ENCODE measurements around the gene ATAD3A. TPM values are rescaled to one million over a fixed set of nuclear protein-coding genes. Genes with fewer than 3 reads are reported as not detected.
"Not testable (repeated sequence)": the region's sequence is repeated elsewhere in the genome, so short reads cannot be mapped to it uniquely, and the experiment has no call there.

ATAD3A gene
- total RNA-seq, 3 donors from 2014 or later: 151 to 180 (median 154) TPM

DNA sequence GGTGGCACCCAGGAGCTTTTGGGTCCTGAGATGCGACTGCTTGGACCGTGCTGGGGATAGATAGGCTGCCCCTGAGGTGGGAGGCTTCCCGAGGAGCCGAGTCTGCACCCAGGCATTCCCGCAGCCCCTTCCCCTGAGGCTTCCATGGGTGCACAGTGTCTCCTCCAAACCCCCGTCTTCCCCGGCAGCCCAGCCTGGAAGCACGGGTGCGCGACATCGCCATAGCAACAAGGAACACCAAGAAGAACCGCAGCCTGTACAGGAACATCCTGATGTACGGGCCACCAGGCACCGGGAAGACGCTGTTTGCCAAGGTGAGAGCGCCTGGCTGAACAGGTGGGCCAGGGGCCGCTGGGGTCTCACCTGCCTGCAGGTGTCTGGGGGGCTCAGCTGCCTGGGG, 11.7 kb downstream of the ATAD3A start:
- H3K4me3 Mint-ChIP-seq; DNase-seq; ATAC-seq; H3K36me3 Mint-ChIP-seq (ENCODE audit: insufficient read depth); H3K27me3 Mint-ChIP-seq (ENCODE audit: low read depth); H3K4me1 Mint-ChIP-seq (ENCODE audit: low read depth); H3K9me3 Mint-ChIP-seq: not testable (repeated sequence)

DNA sequence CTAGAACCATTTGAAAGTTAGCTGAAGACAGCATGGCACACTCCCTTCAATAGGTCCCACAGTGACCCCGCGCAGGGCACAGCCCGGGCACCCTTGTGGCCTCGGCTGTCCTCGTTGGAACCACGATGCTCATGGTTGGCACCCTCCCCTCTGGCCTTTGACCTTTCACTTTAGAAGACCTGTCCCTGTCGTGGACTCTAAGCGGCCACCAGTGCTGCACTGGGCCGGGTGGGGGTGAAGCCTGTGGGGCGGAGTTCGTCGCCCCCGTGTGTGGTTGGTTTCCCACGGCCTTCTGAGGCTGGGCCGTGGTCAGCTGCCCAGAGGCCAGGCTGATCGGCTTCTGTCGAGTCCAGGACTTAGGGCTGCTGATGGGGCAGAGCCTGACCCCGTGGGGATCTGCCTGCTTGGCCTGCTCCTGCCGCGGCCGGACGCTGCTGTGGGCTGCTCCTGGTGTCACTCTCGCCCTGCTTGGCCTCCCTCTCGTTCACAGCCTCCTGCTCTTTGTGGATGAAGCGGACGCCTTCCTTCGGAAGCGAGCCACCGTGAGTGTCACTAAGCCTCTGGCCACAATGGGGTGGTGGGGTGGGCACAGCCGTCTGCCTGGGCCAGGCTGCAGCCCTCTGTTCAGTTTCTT, 12.9 kb downstream of the ATAD3A start:
- not testable (repeated sequence) for H3K27me3 Mint-ChIP-seq (ENCODE audit: low read depth); ATAC-seq; H3K4me1 Mint-ChIP-seq (ENCODE audit: low read depth); DNase-seq; H3K9me3 Mint-ChIP-seq; H3K4me3 Mint-ChIP-seq
- H3K36me3 Mint-ChIP-seq (ENCODE audit: insufficient read depth): peaks cover 12% of the 10 kb centered on the region

DNA sequence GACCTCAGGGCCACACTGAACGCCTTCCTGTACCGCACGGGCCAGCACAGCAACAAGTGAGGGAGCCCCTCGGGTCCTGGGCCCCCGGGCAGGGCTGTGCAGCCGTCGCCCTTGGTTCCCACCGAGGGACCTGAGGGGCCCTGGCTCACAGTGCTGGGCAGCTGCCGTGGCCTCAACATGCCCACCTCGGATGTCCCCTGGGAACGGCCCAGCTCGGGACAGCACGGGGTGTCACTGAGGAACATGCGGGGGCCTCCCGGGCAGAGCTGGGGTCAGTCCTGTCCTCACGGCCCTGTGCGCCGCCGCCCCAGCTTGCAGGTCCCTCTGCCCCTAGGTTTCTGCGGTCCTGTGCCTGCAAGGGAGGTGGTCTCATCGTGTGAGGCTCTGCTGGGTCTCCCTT, 14.5 kb downstream of the ATAD3A start:
- not testable (repeated sequence) for H3K4me3 Mint-ChIP-seq

DNA sequence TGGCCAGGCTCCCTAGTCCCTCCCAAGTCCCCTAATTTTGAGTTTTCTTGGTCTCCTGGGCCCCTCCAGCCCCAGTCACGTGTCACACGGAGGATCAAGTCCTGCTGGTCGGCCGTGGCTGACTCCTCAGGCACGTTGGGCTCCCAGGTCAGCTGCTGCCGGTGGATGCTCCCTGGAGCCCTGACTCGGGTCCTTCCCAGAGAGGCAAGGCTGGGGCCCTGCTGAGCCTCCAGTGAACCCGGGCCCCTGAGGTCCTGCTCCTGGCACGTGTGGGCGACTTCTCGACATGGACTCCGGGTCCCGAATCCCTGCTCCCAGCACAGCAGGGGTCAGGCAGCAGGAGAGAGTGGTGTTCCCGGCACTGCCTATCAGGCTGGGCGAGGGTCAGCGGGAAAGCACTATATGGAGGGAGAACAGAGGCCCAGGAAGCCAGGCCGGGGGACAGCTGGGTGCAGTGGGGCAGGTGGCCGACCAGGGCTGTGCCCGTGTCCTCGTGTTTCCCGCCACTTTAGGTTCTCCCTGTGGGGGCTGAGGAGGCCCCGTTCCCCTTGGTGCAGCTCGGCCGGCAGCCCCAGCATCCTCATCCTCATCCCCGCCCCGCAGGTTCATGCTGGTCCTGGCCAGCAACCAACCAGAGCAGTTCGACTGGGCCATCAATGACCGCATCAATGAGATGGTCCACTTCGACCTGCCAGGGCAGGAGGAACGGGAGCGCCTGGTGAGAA, 15.3 kb downstream of the ATAD3A start:
- Mint-ChIP-seq H3K9me3 (peaks cover 5% of the 10 kb centered on the region), H3K36me3 (ENCODE audit: insufficient read depth) (peaks cover 24% of the 10 kb centered on the region), H3K4me1 (ENCODE audit: low read depth) (no peaks in the 10 kb centered on the region), H3K27me3 (ENCODE audit: low read depth) (no peaks in the 10 kb centered on the region), H3K4me3 (no peak overlapping the region)
- no peak for ATAC-seq
- DNase-seq: no peak

More for the DNA sequence above, 14.5 kb downstream of the ATAD3A start:
- not testable (repeated sequence) for H3K27me3 Mint-ChIP-seq (ENCODE audit: low read depth); DNase-seq; H3K4me1 Mint-ChIP-seq (ENCODE audit: low read depth); H3K9me3 Mint-ChIP-seq; ATAC-seq
- peaks cover 20% of the 10 kb centered on the region for H3K36me3 Mint-ChIP-seq (ENCODE audit: insufficient read depth)

DNA sequence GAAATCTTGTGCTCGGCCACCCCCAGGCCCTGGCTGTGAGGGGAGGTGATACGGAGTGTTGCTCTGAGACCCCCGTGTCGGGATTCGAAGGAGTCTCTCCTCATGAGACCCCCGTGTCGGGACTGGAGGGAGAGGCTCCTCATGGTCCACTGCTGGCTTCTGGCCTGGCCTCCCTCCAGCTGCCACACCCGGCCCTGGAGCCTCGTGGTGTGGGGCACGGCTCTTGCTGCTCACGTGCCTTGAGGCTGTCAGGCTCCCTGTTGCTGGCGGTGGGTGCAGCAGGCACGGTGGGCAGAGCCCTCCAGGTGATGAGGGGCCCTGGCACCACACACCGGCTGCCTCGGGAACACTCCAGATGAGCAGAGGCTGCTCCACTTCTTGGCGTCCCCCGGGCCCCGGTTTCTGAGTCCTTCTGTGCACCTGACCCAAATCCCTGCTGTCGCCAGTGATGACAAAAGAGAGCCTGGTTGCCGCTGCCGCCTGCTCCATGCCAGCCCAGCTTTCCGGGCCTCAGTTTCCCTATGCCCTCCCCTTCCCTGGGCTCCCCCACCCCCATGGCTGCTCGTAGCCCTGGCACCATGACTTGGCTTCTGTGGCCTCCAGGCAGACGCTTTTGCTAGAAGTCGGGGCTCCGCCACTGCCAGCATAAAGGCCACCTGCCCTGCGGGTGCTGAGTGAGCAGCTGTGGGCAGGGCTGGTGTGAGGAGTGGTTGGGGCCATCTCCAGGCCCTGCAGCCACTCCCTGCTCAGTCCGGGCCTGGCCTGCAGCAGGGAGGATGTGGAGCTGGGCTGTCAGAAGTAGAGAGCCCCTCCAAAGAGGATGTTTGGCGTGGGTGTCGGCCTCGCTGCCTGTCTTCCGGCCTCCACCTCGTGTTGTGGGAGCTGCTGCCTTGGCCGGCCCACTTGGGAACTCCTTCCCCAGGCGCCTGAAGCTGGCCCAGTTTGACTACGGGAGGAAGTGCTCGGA, 16.6 kb downstream of the ATAD3A start:
- ATAC-seq: no peak
- DNase-seq: no peak
- no peaks in the 10 kb centered on the region for H3K27me3 Mint-ChIP-seq (ENCODE audit: low read depth)
- peaks cover 5% of the 10 kb centered on the region for H3K9me3 Mint-ChIP-seq
- H3K4me3 Mint-ChIP-seq: no peak overlapping the region
- H3K36me3 Mint-ChIP-seq (ENCODE audit: insufficient read depth): peaks cover 24% of the 10 kb centered on the region
- no peaks in the 10 kb centered on the region for H3K4me1 Mint-ChIP-seq (ENCODE audit: low read depth)

DNA sequence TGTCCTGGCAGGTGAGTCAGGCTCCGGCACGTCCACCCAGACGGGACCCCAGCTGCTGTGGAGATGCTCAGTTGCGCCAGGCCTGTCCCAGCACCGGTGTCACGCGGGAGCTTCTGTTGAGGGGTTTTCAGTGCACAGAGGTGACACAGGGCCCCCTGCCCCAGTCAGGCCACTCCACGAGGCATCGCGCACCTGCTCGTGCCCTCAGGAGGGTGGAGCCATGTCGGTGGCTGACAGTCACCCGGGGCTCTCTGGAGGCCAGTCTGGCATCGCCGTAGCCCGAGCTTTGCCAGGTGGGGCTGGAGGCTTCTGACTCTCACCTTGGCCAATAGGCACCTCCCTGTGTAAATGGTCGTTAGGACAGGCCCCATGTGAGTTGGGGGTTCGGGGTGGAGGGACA, 17.4 kb downstream of the ATAD3A start:
- no peaks in the 10 kb centered on the region for H3K27me3 Mint-ChIP-seq (ENCODE audit: low read depth)
- no peaks in the 10 kb centered on the region for H3K4me1 Mint-ChIP-seq (ENCODE audit: low read depth)
- peaks cover 23% of the 10 kb centered on the region for H3K36me3 Mint-ChIP-seq (ENCODE audit: insufficient read depth)
- DNase-seq: no peak
- H3K4me3 Mint-ChIP-seq: no peak overlapping the region
- H3K9me3 Mint-ChIP-seq: peaks cover 5% of the 10 kb centered on the region
- ATAC-seq: no peak

DNA sequence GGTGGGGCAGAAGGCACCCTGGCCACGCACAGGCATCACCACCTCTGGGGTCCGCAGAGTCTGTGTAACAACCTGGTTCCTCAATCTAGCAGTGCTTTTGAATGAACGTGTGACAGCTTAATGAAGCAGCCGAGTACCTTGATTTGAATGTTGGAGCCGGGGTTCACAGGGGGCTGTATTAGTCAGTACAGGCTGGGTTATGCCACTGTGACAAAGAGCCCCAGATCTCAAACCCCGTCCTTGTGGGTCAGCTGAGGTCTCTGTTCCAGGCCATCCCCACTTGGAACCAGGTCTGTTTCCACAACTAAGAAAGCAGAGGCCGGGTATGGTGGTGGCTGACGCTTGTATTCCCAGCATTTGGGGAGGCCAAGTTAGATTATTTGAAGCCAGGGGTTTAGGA, 18.0 kb downstream of the ATAD3A start:
- H3K27me3 Mint-ChIP-seq (ENCODE audit: low read depth): no peaks in the 10 kb centered on the region
- no peak for DNase-seq
- peaks cover 21% of the 10 kb centered on the region for H3K36me3 Mint-ChIP-seq (ENCODE audit: insufficient read depth)
- no peaks in the 10 kb centered on the region for H3K4me1 Mint-ChIP-seq (ENCODE audit: low read depth)
- no peak for ATAC-seq
- H3K4me3 Mint-ChIP-seq: no peak overlapping the region
- peaks cover 5% of the 10 kb centered on the region for H3K9me3 Mint-ChIP-seq

DNA sequence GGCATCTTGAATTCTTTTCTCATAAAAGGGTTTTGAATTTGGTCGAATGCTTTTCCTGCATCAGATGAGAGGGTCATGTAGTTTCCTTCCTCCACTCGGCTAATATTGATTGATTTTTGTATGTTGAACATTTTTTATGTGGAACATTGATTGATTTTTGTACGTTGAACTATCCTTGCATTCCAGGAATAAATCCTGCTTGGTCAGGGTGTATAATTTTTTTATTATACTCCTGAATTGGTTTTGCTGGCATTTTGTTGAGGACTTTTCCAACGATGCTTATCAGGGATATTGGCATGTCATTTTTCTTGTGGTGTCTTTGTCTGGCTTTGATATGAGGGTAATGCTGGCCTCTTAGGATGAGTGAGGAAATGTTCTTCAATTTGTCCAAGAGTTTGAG, 20.0 kb downstream of the ATAD3A start:
- no peak for DNase-seq
- Mint-ChIP-seq H3K9me3 (peaks cover 5% of the 10 kb centered on the region), H3K27me3 (ENCODE audit: low read depth) (no peaks in the 10 kb centered on the region), H3K4me3 (no peak overlapping the region), H3K36me3 (ENCODE audit: insufficient read depth) (peaks cover 18% of the 10 kb centered on the region), H3K4me1 (ENCODE audit: low read depth) (no peaks in the 10 kb centered on the region)
- no peak for ATAC-seq

DNA sequence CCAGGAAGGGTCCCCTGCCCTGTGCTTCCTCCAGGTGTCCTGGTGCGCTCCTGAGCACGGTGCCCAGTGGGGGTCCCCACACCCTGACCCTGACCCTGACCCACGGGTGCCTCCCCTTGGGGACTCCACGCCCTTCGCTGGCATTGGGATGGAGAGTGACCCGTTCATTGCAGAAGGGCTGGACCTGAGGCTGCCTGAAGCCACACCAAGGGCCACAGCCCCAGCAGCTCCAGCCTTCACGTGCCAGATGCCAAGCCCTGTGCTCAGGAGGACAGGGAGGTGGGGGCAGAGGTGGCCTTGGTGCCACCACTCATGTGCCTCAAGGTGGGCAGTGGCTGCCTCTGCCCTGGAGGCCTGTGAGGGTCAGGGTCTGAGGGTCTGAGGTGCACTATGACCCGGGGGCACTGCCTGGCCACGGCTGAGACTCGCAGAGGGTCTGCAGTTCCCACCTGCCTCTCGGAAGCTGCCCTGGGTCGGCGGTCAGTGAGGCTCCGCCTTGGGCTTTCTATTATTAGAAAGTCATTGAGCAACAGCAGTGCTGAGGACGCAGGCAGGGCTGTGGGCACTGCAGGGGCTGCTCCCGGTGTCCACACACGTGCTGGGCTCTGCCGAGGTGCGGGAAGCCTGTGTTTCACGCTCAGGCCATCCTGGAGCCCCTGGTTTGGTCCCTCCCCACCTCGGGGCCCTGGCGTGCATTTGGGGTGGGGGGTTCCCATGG, 21.4 kb downstream of the ATAD3A start:
- H3K4me1 Mint-ChIP-seq (ENCODE audit: low read depth); DNase-seq; H3K9me3 Mint-ChIP-seq; H3K27me3 Mint-ChIP-seq (ENCODE audit: low read depth); ATAC-seq; H3K4me3 Mint-ChIP-seq: not testable (repeated sequence)
- H3K36me3 Mint-ChIP-seq (ENCODE audit: insufficient read depth): peaks cover 16% of the 10 kb centered on the region

DNA sequence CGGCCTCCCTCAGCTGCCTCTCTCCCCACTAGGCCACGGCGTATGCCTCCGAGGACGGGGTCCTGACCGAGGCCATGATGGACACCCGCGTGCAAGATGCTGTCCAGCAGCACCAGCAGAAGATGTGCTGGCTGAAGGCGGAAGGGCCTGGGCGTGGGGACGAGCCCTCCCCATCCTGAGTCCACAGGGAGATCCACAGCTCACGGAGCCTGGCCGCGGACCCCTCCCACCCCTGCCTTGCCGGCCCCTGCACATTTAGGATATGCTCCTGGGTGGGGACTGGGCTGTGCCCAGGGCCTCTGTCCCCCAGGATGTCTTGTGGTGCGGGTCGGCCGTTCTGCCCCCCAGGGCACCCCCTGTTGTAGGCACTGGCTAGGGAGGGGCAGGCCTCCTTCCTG, 21.9 kb downstream of the ATAD3A start:
- peaks cover 16% of the 10 kb centered on the region for H3K36me3 Mint-ChIP-seq (ENCODE audit: insufficient read depth)
- not testable (repeated sequence) for ATAC-seq; H3K9me3 Mint-ChIP-seq; H3K4me1 Mint-ChIP-seq (ENCODE audit: low read depth); H3K4me3 Mint-ChIP-seq; DNase-seq; H3K27me3 Mint-ChIP-seq (ENCODE audit: low read depth)

DNA sequence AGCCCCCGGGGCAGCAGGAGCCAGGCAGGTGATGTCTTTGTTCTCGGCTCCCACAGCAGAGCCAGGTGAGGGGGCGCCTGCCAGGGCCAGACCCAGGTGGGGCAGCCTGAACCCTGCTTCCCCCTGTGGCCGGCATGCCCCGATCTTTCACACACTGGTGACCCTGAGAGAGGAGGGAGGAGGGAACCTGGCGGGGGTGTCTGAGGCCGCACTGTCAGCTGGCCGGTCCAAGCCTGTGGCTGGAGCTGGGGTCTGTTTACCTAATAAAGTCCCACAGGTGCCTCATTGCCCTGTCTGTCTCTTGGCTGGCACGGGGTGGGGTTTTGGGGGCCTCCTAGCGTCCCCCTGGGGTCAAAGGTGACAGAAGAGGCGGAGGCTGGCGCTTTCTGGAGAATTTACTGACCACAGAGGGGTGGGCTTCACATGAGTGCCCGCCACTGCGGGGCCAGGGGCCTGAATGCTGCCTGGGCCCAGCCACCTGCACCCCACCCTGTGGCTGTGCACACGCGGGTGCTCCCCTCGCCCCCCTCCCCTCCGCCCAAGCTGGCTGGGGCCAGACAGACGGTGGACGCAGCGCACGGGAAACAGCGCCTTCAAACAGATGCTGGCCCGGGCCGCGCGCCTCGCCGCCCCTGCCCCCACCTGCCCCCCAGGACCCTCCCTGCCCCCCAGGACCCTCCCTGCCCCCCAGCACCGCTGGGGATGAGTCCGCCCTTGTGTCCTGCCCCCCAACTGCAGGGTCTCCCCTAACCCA, 22.6 kb downstream of the ATAD3A start:
- H3K27me3 Mint-ChIP-seq (ENCODE audit: low read depth): no peaks in the 10 kb centered on the region
- DNase-seq (no peak), ATAC-seq (no peak)
- no peaks in the 10 kb centered on the region for H3K4me1 Mint-ChIP-seq (ENCODE audit: low read depth)
- peaks cover 5% of the 10 kb centered on the region for H3K9me3 Mint-ChIP-seq
- peaks cover 14% of the 10 kb centered on the region for H3K36me3 Mint-ChIP-seq (ENCODE audit: insufficient read depth)
- H3K4me3 Mint-ChIP-seq: no peak overlapping the region

DNA sequence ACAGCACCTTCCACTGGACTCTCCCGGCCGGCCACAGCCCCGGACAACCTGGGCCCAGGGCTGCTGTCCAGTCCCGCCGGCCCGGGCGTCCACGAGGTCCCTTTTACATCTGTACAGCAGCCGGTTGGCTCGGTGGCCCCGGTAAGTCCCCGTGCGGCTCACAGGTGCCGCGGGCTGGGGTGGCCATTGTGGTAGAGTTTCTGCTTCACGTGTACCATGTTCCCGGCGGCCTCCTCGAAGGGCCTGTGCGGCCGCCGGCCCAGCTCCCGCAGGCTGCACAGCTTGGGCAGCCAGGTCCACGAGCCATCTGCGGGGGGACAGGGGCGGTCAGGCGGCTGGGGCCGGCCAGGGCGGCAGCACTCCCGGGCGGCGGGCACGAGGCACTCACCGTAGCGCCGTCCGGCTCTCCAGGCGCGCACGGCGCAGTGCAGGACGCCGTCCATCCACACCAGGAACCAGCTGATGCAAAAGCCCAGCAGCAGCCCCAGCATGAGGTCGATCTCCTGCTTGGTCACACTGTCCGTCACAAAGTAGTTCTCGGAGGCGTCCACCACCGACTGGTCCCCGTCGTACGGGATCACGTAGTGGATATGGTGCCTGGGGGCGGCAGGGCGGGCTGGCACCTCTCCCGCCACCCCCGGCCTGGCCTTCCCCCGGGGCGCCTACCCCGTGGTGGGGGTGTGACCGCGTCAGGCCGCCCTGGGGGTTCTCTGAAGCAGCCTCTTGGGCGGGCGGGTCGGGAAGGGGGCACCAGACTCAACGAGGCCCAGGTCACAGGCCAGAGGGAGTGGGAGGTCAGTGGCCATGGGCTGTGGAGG, 23.4 kb downstream of the ATAD3A start:
- Mint-ChIP-seq H3K27me3 (ENCODE audit: low read depth) (no peaks in the 10 kb centered on the region), H3K36me3 (ENCODE audit: insufficient read depth) (peaks cover 8% of the 10 kb centered on the region), H3K4me1 (ENCODE audit: low read depth) (no peaks in the 10 kb centered on the region), H3K9me3 (peaks cover 5% of the 10 kb centered on the region), H3K4me3 (no peak overlapping the region)
- DNase-seq (no peak), ATAC-seq (no peak)
